ENCODE results near the gene PPP2R5C.

PPP2R5C gene

DNA sequence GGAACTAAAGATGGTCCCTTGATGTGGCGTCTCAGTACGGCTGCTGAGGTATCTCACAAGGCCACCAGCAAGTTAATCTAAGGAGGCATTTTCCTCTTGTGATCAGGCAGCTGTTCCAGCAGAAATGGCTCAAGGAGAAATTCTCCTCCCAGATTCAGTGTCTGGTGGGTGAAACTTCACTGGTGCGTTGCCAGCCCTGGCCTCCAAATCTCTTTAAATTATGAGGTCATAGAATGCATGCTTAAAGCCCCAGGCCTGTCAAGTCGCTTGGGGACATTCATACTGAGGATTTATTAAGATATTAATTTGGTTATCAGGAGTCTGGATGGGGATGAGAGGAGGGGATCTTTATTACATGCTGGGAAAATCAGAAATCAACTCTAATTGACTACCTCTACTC lies 72.9 kb downstream of the PPP2R5C start:
- Histone ChIP-seq H3K4me1 (peaks cover 77 to 100% (median 92%) of the 10 kb centered on the region in 10 experiments), H3K27me3 (no peaks in the 10 kb centered on the region), H3K27ac (peak overlapping the region in 10 of 11 experiments; percentile 57 to 85 (median 76); a peak in 19 of 22 replicates), H3K4me2 (peak overlapping the region; percentile 73 to 94 (median 88)), H4K20me1 (peaks cover 6 to 93% (median 41%) of the 10 kb centered on the region in 11 experiments; a peak in 14 of 22 replicates), H3K36me3 (peaks cover 34 to 64% (median 45%) of the 10 kb centered on the region in 11 experiments), H3K9me3 (replicated peaks in 1 of 11) (no peaks in the 10 kb centered on the region), H3K4me3 (no peak overlapping the region), H3K9ac (peak overlapping the region in 7 of 11 experiments; percentile 32 to 75 (median 70); a peak in 10 of 22 replicates)
- no peak for TF ChIP-seq Cebpa-rat (IDR thresholded peaks at IDR 0.05)

DNA sequence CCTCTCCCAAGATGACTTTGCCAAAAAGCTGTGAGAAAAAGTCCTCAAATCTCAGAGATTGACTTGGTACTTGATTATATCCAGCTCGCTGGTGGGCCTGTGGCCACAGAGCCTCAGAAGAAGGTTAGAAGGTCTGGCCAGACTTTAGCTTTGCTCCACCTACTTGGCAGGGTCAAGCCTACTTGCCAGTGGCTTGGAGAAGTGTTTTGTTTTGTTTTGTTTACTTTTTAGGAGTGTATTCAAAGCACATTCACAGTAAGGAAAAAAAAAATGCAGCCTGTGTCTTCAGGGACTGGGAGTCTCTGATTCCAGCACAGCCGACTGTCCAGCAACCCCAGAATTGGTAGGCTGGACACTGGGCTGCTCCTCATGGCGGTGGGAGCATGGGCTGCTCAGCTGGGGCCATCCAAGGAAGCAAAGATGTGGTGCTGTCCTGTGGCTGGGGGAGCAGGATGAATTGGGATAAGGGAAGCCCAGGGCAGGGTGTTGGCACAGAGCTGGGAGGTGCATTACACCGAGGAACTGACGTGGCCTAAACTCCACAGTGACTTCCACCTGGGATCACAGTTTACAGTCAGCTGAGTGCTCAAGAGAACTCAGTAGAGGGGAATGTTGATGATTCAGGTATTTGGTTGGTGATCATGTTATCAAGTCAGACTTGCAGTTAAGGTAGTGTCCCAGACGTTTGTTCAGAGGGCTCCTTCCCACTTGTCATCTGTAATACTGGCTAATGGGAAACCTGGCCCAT lies 73.5 kb downstream of the PPP2R5C start:
- peaks cover 6 to 93% (median 38%) of the 10 kb centered on the region in 11 experiments; a peak in 14 of 22 replicates for H4K20me1 ChIP-seq
- H3K4me3 ChIP-seq: peak overlapping the region in 2 of 10 experiments; percentile 2 to 17; a peak in 2 of 20 replicates
- peak overlapping the region; percentile 28 to 85 (median 75); a peak in 20 of 22 replicates for H3K27ac ChIP-seq
- peaks cover 76 to 100% (median 93%) of the 10 kb centered on the region in 10 experiments for H3K4me1 ChIP-seq
- no peaks in the 10 kb centered on the region for H3K27me3 ChIP-seq
- H3K9ac ChIP-seq: peak overlapping the region; percentile 32 to 75 (median 66); a peak in 16 of 22 replicates
- H3K9me3 ChIP-seq (replicated peaks in 1 of 11): no peaks in the 10 kb centered on the region
- peak overlapping the region; percentile 73 to 94 (median 88) for H3K4me2 ChIP-seq
- TF ChIP-seq Cebpa-rat (IDR thresholded peaks at IDR 0.05): no peak
- peaks cover 28 to 61% (median 39%) of the 10 kb centered on the region in 11 experiments; a peak in 21 of 22 replicates for H3K36me3 ChIP-seq

DNA sequence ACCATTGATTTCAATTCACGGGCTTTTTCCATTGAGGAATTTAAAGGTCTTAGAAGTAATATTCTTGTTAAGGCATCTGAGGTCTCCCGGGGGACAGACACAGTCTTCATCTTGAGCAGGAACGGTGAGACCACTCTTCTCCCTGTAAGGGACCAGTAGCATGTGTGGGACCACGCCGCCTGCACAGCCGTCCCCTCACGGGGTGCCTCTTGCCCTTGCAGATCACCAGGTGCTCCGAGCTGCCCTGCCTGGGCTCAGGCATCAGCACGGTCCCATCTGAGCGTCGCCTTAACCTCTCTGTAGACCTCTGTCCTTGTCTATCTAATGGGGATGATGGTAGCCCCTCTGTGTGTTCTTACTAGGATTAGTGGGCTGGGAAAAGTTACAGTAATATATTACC lies 74.1 kb downstream of the PPP2R5C start:
- peak overlapping the region; percentile 32 to 75 (median 66); a peak in 16 of 22 replicates for H3K9ac ChIP-seq
- peaks cover 25 to 61% (median 33%) of the 10 kb centered on the region in 11 experiments; a peak in 21 of 22 replicates for H3K36me3 ChIP-seq
- peaks cover 76 to 100% (median 96%) of the 10 kb centered on the region in 10 experiments for H3K4me1 ChIP-seq
- peak overlapping the region in 10 of 11 experiments; percentile 57 to 85 (median 76); a peak in 21 of 22 replicates for H3K27ac ChIP-seq
- H3K4me3 ChIP-seq: peak overlapping the region in 2 of 10 experiments; percentile 2 to 17; a peak in 1 of 20 replicates
- peak overlapping the region; percentile 73 to 94 (median 88) for H3K4me2 ChIP-seq
- TF ChIP-seq Cebpa-rat (IDR thresholded peaks at IDR 0.05): no peak
- peaks cover 6 to 93% (median 38%) of the 10 kb centered on the region in 11 experiments; a peak in 14 of 22 replicates for H4K20me1 ChIP-seq
- no peaks in the 10 kb centered on the region for H3K9me3 ChIP-seq (replicated peaks in 1 of 11)
- no peaks in the 10 kb centered on the region for H3K27me3 ChIP-seq

DNA sequence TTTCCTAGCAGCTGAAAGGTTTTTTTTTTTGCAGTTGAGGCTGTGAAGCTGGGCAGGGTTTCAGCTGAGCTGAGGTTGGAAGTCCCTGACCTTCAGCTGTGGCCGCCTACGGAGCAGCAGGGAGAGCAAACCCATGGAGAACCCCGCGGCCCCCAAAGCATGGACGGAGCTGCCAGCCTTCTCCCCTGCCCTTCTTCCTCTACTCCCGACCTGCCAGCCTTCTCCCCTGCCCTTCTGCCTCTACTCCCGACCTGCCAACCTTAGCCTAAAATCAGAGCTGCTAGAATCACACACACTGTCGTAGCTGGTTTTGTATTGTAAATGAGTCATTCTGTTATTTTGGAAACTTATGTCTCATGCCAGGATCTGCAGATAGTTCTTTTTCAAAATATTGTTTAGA lies 74.6 kb downstream of the PPP2R5C start:
- peaks cover 76 to 100% (median 98%) of the 10 kb centered on the region in 10 experiments for H3K4me1 ChIP-seq
- TF ChIP-seq Cebpa-rat (IDR thresholded peaks at IDR 0.05): no peak
- H3K4me2 ChIP-seq: peak overlapping the region; percentile 73 to 94 (median 88)
- peaks cover 20 to 60% (median 28%) of the 10 kb centered on the region in 11 experiments; a peak in 21 of 22 replicates for H3K36me3 ChIP-seq
- H3K4me3 ChIP-seq: peak overlapping the region in 1 of 10 experiments; percentile 17; a peak in 3 of 20 replicates
- H4K20me1 ChIP-seq: peaks cover 6 to 93% (median 38%) of the 10 kb centered on the region in 11 experiments; a peak in 14 of 22 replicates
- no peaks in the 10 kb centered on the region for H3K27me3 ChIP-seq
- H3K27ac ChIP-seq: peak overlapping the region; percentile 48 to 85 (median 75); a peak in 21 of 22 replicates
- peak overlapping the region; percentile 56 to 75 (median 66); a peak in 20 of 22 replicates for H3K9ac ChIP-seq
- no peaks in the 10 kb centered on the region for H3K9me3 ChIP-seq (replicated peaks in 1 of 11)

DNA sequence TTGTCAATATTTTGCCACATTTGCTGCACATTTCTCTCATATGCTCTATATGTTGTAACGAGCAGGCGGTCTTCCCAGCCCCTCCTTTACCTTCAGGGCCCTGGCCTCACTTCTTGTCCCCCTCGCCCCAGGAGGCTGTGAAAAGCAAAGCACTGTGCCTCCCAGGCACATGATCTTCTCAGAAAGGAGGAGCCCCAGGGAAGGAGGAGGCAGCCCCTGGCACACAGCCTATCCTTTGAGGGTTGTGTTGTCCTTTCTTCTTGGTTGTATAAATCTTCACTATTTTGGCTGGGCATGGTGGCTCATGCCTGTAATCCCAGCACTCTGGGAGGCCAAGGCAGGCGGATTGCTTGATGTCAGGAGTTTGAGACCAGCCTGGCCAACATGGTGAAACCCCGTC lies 77.0 kb downstream of the PPP2R5C start:
- H3K4me3 ChIP-seq: peak overlapping the region in 2 of 10 experiments; percentile 23 to 39; a peak in 3 of 20 replicates
- no peak for TF ChIP-seq Cebpa-rat (IDR thresholded peaks at IDR 0.05)
- H3K9ac ChIP-seq: peak overlapping the region; percentile 62 to 71 (median 68); a peak in 20 of 22 replicates
- peak overlapping the region; percentile 73 to 94 (median 88) for H3K4me2 ChIP-seq
- H3K4me1 ChIP-seq: peaks cover 71 to 100% (median 100%) of the 10 kb centered on the region in 10 experiments
- H3K27ac ChIP-seq: peak overlapping the region; percentile 48 to 85 (median 75); a peak in 21 of 22 replicates
- H4K20me1 ChIP-seq: peaks cover 6 to 92% (median 49%) of the 10 kb centered on the region in 11 experiments; a peak in 13 of 22 replicates
- H3K36me3 ChIP-seq: peaks cover 0 to 36% (median 5%) of the 10 kb centered on the region in 11 experiments; a peak in 6 of 22 replicates
- H3K27me3 ChIP-seq: no peaks in the 10 kb centered on the region
- no peaks in the 10 kb centered on the region for H3K9me3 ChIP-seq (replicated peaks in 1 of 11)

DNA sequence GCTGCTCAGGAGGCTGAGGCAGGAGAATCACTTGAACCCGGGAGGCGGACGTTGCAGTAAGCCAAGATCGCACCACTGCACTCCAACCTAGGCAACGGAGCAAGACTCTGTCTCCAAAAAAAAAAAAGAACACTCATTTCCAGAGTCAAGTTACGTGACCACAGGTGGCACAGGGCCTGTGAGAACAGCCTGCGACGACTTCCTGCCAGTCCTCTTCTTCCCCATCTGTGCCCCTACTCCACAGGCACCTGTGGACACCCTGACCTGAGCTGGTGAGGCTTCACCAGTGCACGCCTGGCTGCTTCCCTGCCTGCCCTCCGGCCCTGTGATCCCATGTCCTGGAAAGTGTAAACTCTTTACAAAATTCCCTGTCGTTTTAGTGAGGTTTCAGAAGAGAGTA lies 77.7 kb downstream of the PPP2R5C start:
- no peaks in the 10 kb centered on the region for H3K9me3 ChIP-seq (replicated peaks in 1 of 11)
- no peaks in the 10 kb centered on the region for H3K27me3 ChIP-seq
- no peak for TF ChIP-seq Cebpa-rat (IDR thresholded peaks at IDR 0.05)
- peak overlapping the region in 10 of 11 experiments; percentile 3 to 85 (median 76); a peak in 20 of 22 replicates for H3K27ac ChIP-seq
- H3K4me2 ChIP-seq: peak overlapping the region; percentile 73 to 94 (median 88)
- H3K9ac ChIP-seq: peak overlapping the region; percentile 11 to 71 (median 51); a peak in 17 of 22 replicates
- H3K4me3 ChIP-seq: no peak overlapping the region
- H3K36me3 ChIP-seq: peaks cover 0 to 29% (median 2%) of the 10 kb centered on the region in 11 experiments; a peak in 3 of 22 replicates
- H4K20me1 ChIP-seq: peaks cover 0 to 92% (median 42%) of the 10 kb centered on the region in 11 experiments; a peak in 13 of 22 replicates
- peaks cover 70 to 100% (median 99%) of the 10 kb centered on the region in 10 experiments for H3K4me1 ChIP-seq

DNA sequence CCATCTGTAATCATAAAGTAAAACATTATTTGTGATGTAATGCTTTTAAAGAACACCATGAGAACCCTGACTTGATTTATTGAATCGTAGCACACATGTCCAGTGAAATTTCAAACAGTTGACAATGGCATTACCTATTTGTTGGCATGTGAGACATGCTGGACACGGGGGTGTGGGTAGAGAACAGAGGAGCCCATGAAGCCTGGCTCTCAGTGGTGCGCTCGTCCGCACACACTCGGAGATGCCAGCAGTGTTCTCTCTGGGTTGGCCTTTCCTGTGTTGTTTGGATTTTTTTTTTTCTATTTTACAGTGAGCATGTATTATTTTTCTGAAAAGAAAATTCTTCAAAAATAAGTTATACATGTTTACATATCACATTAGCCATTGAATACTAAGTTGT lies 78.2 kb downstream of the PPP2R5C start:
- H3K36me3 ChIP-seq: peaks cover 0 to 26% (median under 1%) of the 10 kb centered on the region in 11 experiments; a peak in 5 of 22 replicates
- H3K4me1 ChIP-seq: peaks cover 70 to 100% (median 99%) of the 10 kb centered on the region in 10 experiments
- peak overlapping the region in 8 of 11 experiments; percentile 81 to 94 (median 88); a peak in 17 of 22 replicates for H3K4me2 ChIP-seq
- H3K9ac ChIP-seq: peak overlapping the region in 8 of 11 experiments; percentile 18 to 71 (median 64); a peak in 10 of 22 replicates
- peaks cover 0 to 92% (median 37%) of the 10 kb centered on the region in 11 experiments; a peak in 13 of 22 replicates for H4K20me1 ChIP-seq
- no peak overlapping the region for H3K4me3 ChIP-seq
- no peak for TF ChIP-seq Cebpa-rat (IDR thresholded peaks at IDR 0.05)
- H3K27ac ChIP-seq: peak overlapping the region in 9 of 11 experiments; percentile 39 to 85 (median 76); a peak in 19 of 22 replicates
- no peaks in the 10 kb centered on the region for H3K9me3 ChIP-seq (replicated peaks in 1 of 11)
- H3K27me3 ChIP-seq: no peaks in the 10 kb centered on the region

DNA sequence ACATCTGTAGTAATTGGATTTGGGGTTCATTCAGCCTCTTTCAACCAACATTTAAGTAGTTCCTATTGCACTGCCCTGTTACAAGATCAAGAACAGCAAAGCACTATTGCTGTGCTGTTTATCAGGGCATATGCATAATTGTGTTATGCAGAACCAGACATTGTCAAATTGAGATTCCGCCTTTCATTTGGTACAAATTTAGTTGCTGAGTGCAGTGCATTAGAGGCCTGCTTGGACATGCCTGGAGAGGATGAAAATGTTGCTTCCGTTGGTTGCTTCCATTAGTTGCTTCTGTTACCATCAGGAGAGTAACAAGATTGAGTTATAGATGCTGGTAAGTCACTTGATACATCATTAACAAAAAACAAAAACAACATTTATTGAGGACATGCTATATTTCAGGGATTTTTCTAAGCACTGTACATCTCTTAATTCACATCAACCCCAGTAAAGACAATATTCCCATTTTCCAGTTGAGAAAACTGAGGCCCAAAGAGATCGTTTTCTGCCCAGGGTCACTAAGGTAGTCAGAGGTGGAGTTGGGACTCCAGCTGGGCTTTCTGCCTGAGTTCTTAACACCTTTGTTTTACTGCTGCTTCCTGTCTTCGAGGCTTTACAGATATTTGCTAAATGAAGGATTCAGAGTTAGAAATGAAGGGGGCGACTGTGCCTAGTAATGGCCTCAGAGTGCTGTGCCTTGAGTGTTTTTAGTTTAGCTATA lies 79.3 kb downstream of the PPP2R5C start:
- Histone ChIP-seq H3K4me3 (no peak overlapping the region), H3K4me2 (peak overlapping the region in 7 of 11 experiments; percentile 27 to 94 (median 87); a peak in 12 of 22 replicates), H3K4me1 (peaks cover 70 to 100% (median 99%) of the 10 kb centered on the region in 10 experiments), H3K9me3 (replicated peaks in 1 of 11) (no peaks in the 10 kb centered on the region), H3K27ac (peak overlapping the region in 10 of 11 experiments; percentile 21 to 85 (median 74); a peak in 20 of 22 replicates), H3K27me3 (no peaks in the 10 kb centered on the region), H3K9ac (peak overlapping the region in 7 of 11 experiments; percentile 1 to 69 (median 37); a peak in 9 of 22 replicates), H4K20me1 (peaks cover 0 to 89% (median 26%) of the 10 kb centered on the region in 11 experiments; a peak in 13 of 22 replicates), H3K36me3 (peaks cover 0 to 27% (median 5%) of the 10 kb centered on the region in 11 experiments; a peak in 11 of 22 replicates)
- TF ChIP-seq Cebpa-rat (IDR thresholded peaks at IDR 0.05): no peak
